Ramos (cell line): Measurements from ENCODE around the gene LRPAP1.
"Not testable (repeated sequence)": the region's sequence is repeated elsewhere in the genome, so short reads cannot be mapped to it uniquely, and the experiment has no call there.

Experiments
- in situ Hi-C: fragments of 300-500 bp; cut with MboI; formaldehyde crosslinking; loops from one replicate; pipeline ENCODE4 v1.14.3; 2022; ENCODE audit warnings: low sequenced_read_pairs; ENCODE audit not compliant: unreplicated experiment

LRPAP1 gene, protein sequence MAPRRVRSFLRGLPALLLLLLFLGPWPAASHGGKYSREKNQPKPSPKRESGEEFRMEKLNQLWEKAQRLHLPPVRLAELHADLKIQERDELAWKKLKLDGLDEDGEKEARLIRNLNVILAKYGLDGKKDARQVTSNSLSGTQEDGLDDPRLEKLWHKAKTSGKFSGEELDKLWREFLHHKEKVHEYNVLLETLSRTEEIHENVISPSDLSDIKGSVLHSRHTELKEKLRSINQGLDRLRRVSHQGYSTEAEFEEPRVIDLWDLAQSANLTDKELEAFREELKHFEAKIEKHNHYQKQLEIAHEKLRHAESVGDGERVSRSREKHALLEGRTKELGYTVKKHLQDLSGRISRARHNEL

DNA sequence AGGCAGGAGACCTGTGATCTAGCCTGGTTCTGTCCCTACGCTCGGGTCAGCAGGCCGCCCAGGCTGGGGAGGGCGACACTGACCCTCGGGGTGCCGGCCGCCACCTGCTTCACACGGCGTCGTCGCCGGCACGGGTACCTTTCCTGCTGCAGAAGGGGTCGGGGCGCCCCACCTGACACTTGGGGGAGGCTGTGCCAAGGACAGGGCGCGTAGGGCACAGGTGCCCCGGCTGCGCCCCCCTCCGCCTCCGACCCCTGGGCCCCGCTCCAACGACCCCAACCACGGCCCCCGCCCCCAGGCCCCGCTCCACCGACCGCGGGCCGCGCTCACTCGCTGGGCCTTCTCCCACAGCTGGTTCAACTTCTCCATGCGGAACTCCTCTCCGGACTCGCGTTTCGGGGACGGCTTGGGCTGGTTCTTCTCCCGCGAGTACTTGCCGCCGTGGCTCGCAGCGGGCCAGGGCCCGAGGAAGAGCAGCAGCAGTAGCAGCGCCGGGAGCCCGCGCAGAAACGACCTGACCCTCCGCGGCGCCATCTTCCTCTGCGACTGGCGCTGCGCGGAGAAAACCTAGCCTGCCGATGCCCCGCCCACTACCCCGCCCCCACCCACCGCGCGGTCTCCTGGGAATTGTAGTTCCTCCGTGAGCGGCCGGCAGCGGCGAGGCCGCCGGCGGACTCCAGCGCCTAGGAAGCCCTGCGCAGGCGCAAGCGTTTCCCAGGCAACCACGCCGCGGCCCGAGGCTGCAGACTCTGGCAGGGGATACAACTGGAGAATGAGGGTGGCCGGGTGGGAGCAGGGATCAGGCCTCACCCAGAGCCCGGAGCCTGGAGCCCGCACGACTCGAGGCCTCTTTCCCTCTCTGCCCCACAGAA lies at the start of gene LRPAP1:
Gene LRPAP1 (minus strand): TSS at position 544 of the 872 bp plus-strand sequence. CDS start 10 bp downstream, at position 534.
- in situ Hi-C loops = no loop called here

DNA sequence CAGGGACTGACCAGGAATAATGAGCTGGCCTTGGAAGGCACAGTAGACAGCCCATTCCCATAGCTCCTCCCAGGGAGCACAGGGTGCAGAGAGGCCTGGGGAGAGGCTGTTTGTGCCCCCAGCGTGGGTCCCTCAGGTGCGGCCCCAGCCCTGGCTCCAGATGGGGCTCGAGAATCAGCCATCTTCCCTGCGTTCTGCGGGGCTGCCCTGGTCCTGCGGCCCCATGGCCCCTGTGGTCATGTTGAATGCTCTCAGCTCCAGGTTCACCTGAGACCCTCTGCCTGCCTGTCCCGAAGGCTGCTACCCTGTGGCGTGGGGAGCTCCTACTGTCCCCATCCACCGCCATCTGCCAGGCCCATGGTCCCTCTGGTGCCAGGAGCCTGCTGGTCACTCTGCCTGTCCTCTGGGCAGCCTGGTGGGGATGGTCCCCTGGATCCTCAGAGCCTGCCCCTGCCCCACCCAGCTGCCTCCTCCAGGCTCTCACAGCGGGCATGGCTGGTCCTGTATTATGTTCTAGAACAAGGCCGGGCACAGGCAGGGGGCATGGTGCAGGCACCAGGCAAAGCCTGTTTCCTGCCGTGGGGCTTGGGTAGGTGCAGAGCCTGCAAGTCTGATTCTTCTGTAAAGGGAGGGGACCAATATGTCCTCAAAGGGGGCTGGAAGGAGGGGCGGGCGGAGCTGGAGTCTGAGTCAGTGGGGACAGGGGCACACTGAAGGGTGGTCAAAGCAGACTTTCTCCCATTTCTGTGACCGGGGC lies 49.3 kb upstream of the LRPAP1 start:
- in situ Hi-C loops = not testable (repeated sequence)

DNA sequence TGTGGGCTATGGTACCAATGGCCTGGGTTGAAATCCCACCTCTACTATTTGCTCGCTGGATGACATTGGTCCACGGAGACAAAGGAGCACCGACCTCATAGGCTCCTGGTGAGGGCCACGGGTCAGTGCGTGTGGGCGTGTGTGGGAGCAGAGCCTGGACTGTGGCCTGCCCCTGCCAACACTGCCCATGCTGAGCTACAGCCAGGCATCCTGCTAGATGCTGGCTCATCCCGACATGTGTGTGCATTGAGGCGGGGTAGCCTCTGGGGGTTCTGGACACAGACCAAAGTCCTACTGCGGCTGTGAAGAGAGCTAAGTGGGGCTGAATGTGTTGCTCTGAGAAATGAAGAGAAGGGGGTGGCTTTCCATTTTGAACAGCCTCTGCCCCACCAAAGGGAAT lies 48.6 kb upstream of the LRPAP1 start:
- in situ Hi-C loops = not testable (repeated sequence)

DNA sequence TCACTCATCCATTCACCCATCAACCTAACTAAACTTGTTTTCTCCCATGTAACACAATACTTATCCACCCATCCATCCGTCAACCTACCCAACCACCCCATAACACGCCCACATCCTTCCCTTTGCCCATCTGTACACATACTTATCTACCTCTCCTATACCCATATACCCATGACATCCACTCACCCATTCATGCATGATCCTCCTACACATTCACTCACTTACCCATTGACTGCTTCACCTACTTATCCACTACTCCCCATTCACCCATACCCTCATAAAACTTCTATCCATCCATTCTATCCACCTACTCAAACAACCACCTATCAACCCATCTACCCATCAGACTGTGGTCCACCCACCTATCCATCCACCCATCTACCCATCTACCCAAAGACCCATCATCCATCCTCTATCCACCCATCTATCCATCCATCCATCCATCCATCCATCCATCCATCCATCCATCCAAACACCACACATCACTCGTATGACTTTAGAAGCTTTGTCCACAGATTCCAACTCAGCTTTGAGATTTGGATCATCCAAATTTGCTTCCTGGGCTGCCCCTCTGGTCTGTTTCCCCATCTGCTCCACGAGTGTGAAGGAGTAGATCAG lies 46.4 kb upstream of the LRPAP1 start:
- in situ Hi-C loops = not testable (repeated sequence)

DNA sequence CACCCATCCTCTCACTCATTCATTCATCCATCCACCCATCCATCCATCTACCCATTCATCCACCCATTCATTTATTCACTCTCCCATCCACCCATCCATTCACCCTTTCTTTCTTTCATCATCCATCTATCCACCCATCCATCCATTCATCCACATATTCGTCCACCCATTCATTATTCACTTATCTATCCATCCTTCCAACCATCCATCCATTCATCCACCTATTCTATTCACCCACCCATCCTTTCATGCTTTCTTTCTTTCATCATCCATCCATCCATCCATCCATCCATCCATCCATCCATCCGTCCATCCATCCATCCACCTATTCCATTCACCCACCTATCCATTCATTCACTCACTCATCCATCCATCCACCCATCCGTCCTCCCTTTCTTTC lies 45.8 kb upstream of the LRPAP1 start:
- in situ Hi-C loops = not testable (repeated sequence)

DNA sequence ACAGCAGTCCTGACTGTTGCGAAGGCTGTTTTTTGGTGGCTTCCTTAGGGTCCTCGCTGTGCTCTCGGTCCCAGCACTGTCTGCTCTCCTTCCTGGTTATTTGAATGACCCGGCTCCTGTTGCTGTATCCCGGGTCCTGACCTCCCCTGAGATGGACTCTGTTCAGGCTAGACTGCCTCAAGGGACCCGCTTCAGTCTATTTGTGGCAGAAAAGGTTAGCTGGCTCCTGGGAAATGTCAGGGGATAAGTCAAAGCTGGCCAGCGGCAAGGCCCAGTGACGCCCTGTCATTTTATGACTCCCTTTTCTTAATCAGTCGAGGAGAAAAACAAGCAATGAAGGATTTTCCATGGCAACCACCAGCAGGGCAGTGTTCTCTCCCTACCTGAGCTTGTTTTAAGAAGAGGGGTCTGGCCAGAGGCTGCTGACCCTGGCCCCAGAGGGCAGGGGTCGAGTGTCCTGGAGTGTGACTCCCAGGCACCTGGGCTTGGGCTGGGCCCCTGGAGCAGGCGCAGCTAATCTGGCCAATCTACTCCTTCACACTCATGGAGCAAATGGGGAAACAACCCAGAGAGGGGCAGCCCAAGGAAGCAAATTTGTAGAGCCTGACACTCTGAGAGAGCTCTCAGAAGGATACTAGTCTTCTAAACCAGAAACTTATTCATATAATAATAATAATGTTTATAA lies 45.1 kb upstream of the LRPAP1 start:
- in situ Hi-C loops = not testable (repeated sequence)

DNA sequence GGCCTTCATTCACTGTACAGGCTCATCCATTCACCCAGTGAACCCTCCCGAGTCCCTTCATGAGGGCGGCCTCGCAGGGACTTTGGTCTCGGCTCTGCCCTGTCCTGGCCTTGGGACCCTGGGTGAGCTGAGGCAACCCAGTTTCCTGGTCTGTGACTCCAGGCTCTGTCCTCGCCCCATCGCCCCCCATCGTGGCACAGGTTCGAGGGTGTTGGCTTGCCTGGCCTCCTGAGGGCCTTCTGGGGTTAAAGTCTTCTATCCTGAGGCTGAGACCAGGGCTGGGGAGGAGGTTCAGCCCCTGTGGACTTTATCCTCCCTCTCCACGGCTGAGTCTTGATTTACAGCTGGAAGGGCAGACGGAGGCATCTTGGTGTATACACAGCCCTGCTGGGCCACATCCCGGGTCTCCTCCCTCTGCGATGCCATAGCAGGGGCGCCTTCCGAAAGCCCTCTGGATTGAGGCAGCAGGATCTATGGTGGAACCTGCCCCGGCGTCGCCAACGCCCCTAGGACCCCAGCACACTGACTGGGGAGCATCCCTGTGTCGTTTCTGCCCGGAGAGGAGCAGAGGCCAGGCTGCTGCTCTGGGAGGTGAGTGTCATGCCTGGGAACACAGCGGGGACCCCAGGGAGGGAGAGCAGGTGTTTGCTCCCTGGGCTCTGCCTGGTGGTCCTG lies 44.4 kb upstream of the LRPAP1 start:
- in situ Hi-C loops = not testable (repeated sequence)

DNA sequence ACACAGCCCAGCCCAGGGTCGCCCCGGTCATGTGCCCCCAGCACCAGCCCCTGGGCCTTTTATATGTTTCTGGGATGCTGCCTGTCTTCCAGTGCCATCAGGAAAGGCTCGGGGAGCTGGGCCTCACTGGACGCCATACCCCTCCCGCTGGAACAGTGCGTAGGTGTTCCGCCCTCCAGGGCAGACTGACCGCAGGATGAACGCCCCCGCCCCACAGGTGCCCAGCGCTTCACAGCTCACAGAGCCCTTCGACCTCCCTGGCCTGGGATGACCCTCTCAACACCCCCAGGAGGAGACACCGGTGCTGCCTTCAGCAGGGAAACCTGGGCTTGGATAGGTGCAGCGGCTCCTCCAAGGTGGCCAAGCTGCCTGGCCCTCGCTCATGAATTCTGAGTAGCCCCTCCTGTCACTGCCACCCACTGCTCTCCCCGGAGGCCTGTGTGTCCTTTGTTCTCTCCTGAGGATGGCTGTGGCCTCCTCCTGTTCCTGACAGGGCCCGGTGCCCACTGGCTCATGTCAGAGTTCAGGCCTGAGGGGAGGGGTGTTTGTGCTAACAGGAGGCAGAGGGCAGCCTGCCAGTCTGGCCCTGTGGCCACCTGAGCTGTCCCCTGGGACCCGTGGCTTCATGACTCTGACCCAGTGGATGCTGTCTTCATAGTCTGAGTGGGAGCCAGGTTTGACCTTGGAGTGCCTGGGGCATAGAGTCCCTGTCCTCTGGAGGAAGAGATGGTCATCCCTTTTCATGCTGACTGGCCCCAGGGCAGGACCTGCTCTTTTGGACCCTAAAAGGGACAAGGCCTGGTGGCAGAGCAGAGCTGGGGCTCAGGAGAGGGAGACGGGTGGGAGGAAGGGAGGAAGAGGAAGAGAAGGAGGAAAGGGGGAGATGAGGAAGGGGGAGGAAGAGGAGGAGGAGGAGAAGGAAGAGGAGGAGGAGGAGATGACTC lies 43.5 kb upstream of the LRPAP1 start:
- in situ Hi-C loops = not testable (repeated sequence)

DNA sequence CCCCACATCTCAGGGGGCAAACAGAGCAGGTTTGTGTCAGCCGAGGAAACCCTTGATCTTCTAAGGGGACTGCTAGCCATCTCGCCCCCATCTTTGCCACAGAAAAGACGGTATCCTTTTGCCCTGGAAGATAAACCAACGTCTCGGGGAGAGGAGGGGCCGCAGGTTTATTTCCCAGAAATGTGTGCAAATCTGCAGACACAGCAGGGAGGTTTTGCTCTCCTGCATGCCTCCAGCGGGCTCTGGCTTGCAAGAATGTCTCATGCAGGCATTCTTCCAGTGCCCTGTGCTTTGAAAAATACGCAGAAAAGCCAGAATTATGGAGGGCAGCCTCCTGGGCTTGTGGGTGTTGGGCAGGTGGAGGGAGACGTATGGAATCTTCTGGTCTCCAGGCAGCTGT lies 42.6 kb upstream of the LRPAP1 start:
- in situ Hi-C loops = not testable (repeated sequence)

DNA sequence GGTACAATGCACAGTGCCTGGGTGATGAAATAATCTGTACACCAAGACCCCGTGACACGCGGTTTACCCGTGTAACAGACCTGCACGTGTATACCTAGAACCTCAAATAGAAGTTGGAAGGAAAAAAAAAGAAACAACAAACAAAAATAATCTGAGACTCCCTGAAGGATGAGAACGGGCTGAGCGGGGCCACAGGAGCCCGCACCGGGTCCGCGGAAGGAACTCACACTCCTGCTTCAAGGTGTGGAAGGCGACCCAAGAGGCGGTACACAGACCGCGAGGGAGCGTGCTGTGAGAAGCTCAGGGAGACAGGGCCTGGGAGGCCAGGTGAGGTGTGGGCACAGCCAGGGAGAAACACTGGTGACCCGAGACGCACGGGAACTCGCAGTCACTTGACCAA lies 42.1 kb upstream of the LRPAP1 start:
- in situ Hi-C loops = not testable (repeated sequence)

DNA sequence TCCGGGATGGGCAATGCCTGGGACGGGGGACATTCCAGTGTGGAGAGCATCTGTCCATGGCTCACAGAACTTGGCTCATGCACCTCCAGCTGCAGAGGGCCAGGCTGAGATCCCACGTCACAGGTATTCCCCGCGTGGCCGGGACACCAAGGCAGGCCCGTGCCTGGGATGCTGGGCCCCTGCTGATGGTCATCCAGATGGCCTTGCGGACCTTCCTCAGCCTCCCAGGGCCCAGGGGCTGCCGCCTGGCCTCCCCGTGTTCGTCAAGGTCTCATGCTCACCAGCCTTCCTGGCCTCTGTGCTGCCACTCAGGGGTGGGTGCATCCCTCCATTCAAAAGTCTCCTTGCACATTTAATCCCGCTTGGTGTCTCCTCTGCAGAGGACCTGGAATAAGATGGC lies 40.9 kb upstream of the LRPAP1 start:
- in situ Hi-C loops = no loop called here

DNA sequence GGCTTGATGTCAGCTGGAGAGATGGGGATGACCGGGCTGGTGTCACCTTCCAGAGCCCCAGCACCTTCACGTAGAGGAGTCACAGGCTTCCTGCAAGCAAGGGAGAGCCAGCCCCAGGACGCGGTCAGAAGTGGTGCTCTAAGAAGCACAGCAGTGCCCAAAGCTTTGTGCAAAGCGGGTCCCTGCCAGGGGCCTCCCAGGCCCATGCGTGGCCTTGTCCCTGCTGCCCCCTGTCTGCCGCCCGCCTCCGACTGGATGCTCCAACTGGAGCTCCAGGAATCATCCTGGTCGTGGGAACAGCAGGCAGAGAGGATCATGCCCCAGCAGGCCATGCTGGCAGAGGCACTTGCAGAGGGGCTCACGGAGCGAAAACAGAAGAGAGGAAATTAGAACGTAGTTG lies 40.1 kb upstream of the LRPAP1 start:
- in situ Hi-C loops = no loop called here

DNA sequence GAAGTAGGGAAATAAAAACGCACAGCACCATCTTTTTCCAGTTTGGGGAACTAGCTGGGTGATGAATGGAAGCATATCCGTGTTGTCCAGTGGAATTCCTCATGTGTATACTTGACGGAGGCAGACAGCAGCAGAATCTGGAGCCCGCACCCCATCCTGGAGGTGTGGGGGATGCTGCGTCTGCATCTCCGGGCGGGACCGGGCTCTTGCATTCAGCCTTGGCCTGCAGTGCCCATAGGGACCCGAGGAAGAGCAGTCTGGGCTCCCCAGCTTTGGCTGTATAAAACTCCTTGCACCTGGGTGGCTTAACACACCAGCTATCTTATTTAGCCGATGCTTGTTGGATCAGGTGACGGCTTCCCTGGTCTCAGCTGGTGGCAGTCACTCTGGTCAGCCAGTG lies 39.7 kb upstream of the LRPAP1 start:
- in situ Hi-C loops = no loop called here

DNA sequence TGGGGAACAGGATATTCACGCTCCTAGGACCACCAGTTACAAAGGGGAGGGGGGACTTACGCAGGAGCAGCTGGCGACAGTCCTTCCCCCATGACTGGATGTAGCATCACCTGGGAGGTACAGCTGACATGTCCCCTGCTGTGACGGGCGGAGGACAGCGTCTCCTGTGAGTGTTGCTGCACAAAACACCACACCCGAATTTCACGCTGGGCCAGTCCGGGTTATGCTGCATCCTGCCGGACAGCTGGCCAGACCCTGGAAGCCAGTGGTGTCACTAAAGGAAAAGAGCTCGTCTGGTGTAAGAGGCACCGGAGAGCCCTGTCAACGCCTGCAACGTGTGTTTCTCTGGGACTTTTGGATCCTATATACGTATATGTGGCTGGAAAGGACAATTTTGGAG lies 38.7 kb upstream of the LRPAP1 start:
- in situ Hi-C loops = not testable (repeated sequence)

DNA sequence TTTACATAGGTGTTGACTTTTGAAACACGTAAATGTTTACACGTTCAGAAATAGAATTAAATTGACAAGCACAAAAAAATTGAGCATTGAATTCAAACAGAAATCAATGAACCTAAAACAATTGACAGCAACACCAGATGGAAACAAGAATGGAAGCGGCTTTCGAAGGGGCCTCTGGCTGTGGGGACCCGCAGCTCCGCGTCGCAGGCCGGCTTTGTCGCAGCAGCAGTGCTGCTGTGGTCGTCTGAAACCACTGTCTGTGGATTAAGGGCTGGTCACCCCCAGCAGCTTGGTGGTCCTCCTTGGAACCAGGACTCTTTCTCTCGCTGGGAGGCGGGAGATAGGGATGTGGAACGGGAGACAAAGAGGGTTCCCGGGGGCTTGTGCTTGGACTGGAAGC lies 37.4 kb upstream of the LRPAP1 start:
- in situ Hi-C loops = not testable (repeated sequence)

DNA sequence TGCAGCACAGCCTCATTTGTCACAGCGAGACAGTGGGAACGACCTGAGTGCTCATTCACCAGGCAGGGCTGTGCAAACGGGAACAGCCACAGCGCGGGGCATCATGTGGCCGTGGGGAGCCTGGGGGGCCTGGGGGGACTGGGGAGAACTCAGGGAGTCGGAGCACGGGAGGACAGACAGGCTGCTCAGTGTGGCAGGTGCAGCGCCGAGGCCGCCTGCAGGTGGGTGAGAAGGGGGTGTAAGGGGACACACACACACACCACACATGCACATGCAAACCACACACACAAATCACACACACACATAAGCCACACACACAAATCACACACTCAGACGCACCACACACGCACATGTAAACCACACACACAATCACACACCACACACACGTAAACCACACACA lies 34.5 kb upstream of the LRPAP1 start:
- in situ Hi-C loops = not testable (repeated sequence)

DNA sequence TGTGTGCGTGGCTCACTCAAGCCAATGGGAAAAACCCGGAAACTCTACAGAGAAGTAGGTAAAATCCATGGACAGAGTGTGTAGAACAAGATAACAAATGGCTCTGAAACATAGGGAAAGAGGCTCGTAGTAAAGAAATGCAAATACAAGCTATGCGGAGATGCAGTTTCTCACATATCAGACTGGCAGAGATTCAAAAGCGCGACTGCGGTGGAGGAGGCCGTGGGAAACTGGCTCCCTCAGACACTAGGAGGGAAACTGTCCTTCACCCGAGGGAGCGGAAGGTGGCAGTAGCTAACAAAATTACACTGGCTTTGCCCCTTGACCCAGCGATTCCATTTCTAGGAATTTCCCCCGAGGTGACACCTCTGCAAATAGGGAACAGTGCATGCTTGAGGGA lies 34.1 kb upstream of the LRPAP1 start:
- in situ Hi-C loops = not testable (repeated sequence)

DNA sequence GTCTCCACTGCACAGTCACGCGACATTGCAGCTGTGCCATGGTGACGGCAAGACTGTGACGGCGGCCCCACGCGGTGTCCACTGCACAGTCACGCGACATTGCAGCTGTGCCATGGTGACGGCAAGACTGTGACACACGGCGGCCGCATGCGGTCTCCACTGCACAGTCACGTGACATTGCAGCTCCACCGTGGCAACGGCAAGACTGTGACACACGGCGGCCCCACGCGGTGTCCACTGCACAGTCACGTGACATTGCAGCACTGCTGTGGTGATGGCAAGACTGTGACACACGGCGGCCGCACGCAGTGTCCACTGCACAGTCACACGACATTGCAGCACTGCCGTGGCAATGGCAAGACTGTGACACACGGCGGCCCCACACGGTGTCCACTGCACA lies 32.7 kb upstream of the LRPAP1 start:
- in situ Hi-C loops = not testable (repeated sequence)
